Stomach (tissue), 4 donors: ENCODE data around the gene GAB1.

Experiments used
- EP300 ChIP-seq: sonication (generic); formaldehyde crosslinking; IDR thresholded peaks from one replicate; pipeline ENCODE4 v1.6.1; 2017; ENCODE audit warnings: antibody characterized with exemption
- POLR2A ChIP-seq, 4 donors: fragments of 450-650 bp; IDR thresholded peaks; one replicate each; pipeline ENCODE4 v1.6.1; 2016; ENCODE audit warnings: antibody characterized with exemption in 4 of 4, control low read depth in 2 of 4, mild to moderate bottlenecking in 1 of 4, moderate library complexity in 1 of 4
- POLR2AphosphoS5 ChIP-seq, 3 donors: sonication (generic); formaldehyde crosslinking; IDR thresholded peaks; one replicate each; pipeline ENCODE4 v1.6.1; 2016; ENCODE audit warnings: antibody characterized with exemption in 3 of 3
- TF ChIP-seq, protein P1 (sequence below), 7 experiments: fragments of 450-650 bp in 4 of 7; fragments of 200-600 bp in 3 of 7; sonication (generic) in 3 of 7; IDR thresholded peaks; one replicate each; pipeline ENCODE4 v1.5.1; 2016 to 2019; ENCODE audit warnings: antibody characterized with exemption in 7 of 7, control low read depth in 2 of 7, mild to moderate bottlenecking in 1 of 7

DNA sequence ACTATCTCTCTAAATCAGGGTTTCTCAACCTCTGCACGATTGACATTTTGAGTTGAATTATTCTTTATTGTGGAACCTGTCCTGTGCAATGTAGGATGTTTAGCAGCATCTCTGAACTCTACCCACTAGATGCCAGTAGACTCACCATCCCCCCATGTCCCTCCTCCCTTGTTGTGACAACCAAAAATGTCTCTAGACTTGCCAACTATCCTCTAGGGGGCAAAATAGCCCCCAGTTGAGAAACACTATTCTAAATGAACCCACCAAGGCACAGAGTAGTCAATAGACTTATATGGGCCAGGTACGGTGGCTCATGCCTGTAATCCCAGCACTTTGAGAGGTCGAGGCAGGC, 49.1 kb upstream of the GAB1 start:
- TF ChIP-seq POLR2AphosphoS5 (IDR thresholded peaks at IDR 0.05) (no peak), POLR2A (IDR thresholded peaks at IDR 0.05) (no peak), EP300 (no peak)
- TF ChIP-seq, protein P1, sequence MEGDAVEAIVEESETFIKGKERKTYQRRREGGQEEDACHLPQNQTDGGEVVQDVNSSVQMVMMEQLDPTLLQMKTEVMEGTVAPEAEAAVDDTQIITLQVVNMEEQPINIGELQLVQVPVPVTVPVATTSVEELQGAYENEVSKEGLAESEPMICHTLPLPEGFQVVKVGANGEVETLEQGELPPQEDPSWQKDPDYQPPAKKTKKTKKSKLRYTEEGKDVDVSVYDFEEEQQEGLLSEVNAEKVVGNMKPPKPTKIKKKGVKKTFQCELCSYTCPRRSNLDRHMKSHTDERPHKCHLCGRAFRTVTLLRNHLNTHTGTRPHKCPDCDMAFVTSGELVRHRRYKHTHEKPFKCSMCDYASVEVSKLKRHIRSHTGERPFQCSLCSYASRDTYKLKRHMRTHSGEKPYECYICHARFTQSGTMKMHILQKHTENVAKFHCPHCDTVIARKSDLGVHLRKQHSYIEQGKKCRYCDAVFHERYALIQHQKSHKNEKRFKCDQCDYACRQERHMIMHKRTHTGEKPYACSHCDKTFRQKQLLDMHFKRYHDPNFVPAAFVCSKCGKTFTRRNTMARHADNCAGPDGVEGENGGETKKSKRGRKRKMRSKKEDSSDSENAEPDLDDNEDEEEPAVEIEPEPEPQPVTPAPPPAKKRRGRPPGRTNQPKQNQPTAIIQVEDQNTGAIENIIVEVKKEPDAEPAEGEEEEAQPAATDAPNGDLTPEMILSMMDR (IDR thresholded peaks at IDR 0.05), result no peak
